NCI-H82 (cell line): Measurements from ENCODE around the gene DDX39A.

ENCODE experiments used
- DNase-seq: peaks from one replicate; lab custom pipeline; 2025; lab: John Stamatoyannopoulos, UW

The DDX39A gene

GRCh38 chr19:14363183-14364097 lies 55.7 kb downstream of the DDX39A start:
- peak; percentile 93 for DNase-seq

DNA sequence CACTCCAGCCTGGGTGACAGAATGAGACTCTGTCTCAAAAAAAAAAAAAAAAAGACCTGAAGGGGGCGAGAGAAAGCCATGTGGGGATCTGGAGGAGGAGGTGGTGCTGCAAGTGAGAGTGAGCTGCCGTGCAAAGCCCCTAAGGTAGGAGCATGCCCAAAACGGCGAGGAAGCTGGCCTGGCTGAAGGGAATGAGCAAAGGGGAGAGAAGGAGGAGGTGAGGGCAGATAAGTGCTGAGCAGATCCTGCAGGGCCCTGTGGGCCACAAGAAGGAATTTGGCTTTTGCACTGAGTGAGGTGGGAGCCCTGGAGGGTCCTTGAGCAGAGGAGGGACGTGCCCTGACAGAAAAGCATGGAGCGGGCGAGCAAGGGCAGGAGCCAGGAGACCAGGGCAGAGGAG lies 57.3 kb downstream of the DDX39A start:
- peak; percentile 68 for DNase-seq
